ENCODE measurements around the gene IP6K1. TPM values are rescaled to one million over a fixed set of nuclear protein-coding genes. Genes with fewer than 3 reads are reported as not detected.

Gene IP6K1
- total RNA-seq, 4 donors from 2014 or later, result 37.8 to 64.9 (median 43.5) TPM

- peaks cover 0 to 48% (median 14%) of the 10 kb centered on the region in 3 donors for H3K4me1 ChIP-seq
- H3K4me3 ChIP-seq, result peak overlapping the region; percentile 39 to 56
- peak; percentile 8 for ATAC-seq
- peak overlapping the region in 3 of 4 donors; percentile 81 to 84 (median 83) for H3K27ac ChIP-seq
- peaks cover 0 to 44% of the 10 kb centered on the region in 2 donors for H3K36me3 ChIP-seq
- no peaks in the 10 kb centered on the region for H3K27me3 ChIP-seq
- H3K9me3 ChIP-seq, result no peaks in the 10 kb centered on the region
- WGBS, 2 donors (ENCODE audit: low coverage in 1 of 2), result no CpG with 5 or more reads among the region's 9 CpGs
- TF ChIP-seq EP300 (IDR thresholded peaks at IDR 0.05) (no peak), POLR2A (IDR thresholded peaks at IDR 0.05) (no peak), POLR2AphosphoS5 (IDR thresholded peaks at IDR 0.05) (no peak)
- TF ChIP-seq, protein P1, sequence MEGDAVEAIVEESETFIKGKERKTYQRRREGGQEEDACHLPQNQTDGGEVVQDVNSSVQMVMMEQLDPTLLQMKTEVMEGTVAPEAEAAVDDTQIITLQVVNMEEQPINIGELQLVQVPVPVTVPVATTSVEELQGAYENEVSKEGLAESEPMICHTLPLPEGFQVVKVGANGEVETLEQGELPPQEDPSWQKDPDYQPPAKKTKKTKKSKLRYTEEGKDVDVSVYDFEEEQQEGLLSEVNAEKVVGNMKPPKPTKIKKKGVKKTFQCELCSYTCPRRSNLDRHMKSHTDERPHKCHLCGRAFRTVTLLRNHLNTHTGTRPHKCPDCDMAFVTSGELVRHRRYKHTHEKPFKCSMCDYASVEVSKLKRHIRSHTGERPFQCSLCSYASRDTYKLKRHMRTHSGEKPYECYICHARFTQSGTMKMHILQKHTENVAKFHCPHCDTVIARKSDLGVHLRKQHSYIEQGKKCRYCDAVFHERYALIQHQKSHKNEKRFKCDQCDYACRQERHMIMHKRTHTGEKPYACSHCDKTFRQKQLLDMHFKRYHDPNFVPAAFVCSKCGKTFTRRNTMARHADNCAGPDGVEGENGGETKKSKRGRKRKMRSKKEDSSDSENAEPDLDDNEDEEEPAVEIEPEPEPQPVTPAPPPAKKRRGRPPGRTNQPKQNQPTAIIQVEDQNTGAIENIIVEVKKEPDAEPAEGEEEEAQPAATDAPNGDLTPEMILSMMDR (IDR thresholded peaks at IDR 0.05), result no peak
Measured at GRCh38 chr3:49812916-49813496, 26.7 kb upstream of the IP6K1 start.

GRCh38 chr3:49807431-49808114 is 21.2 kb upstream of the IP6K1 start:
- Histone ChIP-seq H3K27me3 (no peaks in the 10 kb centered on the region), H3K4me3 (no peak overlapping the region), H3K9me3 (no peaks in the 10 kb centered on the region), H3K4me1 (peaks cover 4 to 70% (median 45%) of the 10 kb centered on the region in 3 donors), H3K27ac (peak overlapping the region in 3 of 4 donors; percentile 60 to 94 (median 93)), H3K36me3 (peaks cover 0 to 50% of the 10 kb centered on the region in 2 donors)
- no peak for ATAC-seq
- WGBS, 2 donors (ENCODE audit: low coverage in 1 of 2), result 68% methylated on average over 12 of the region's 13 CpGs; no CpG with 5 or more reads in 1 of the 2 donors
- TF ChIP-seq EP300 (IDR thresholded peaks at IDR 0.05), result no peak
- TF ChIP-seq POLR2AphosphoS5 (IDR thresholded peaks at IDR 0.05), result no peak
- no peak for TF ChIP-seq POLR2A (IDR thresholded peaks at IDR 0.05)
- TF ChIP-seq, protein P1 (IDR thresholded peaks at IDR 0.05), result no peak

- Histone ChIP-seq H3K4me1 (peaks cover 4 to 69% (median 40%) of the 10 kb centered on the region in 3 donors), H3K36me3 (peaks cover 0 to 44% of the 10 kb centered on the region in 2 donors), H3K4me3 (no peak overlapping the region), H3K27ac (peak overlapping the region in 3 of 4 donors; percentile 93 to 95 (median 94)), H3K9me3 (no peaks in the 10 kb centered on the region), H3K27me3 (no peaks in the 10 kb centered on the region)
- ATAC-seq, result no peak
- no peak for TF ChIP-seq POLR2AphosphoS5 (IDR thresholded peaks at IDR 0.05)
- TF ChIP-seq POLR2A (IDR thresholded peaks at IDR 0.05), result no peak
- no peak for TF ChIP-seq EP300 (IDR thresholded peaks at IDR 0.05)
- TF ChIP-seq, protein P1 (IDR thresholded peaks at IDR 0.05), result no peak
- 71% methylated on average over 1 of the region's 2 CpGs; no CpG with 5 or more reads in 1 of the 2 donors for WGBS, 2 donors (ENCODE audit: low coverage in 1 of 2)
Measured at GRCh38 chr3:49806850-49807249, 20.5 kb upstream of the IP6K1 start.

DNA sequence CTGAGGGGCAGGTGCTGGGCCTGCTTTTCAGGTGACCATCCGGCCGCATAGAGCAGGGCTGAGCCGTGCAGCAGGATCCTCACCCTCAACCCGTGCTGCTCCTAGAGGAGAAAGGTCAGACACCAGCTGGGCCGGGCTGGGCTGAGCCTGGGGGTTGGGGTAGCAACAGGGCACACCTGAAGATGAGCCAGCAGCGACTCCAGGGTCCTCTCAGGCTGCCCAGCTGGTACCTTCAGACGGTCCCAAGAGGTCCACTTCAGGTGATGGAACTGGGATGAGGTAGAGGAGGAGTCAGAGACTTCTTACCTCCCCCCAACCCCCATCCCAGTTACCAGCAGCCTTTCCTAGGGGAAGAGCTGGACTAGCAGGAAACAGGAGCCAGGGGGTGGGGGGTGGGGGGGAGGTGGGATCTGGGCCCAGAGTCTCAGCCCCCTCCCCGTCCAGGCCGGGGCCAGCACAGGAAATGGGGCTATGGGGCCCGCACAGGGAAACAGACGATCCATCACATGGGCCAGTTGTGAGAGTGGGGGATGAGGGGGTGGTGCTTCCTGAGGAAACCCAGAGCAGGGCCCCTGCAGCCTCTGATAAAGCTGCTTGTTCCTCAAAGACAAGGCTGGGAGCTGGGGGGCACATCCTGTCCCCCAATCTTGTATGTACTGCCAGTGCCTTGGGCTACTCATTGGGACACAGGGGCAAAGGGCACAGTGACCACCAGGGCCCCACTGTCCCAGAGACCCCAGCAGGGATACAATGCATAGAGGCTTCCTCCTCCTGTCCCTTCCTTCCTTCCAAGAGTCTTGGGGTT is 19.8 kb upstream of the IP6K1 start:
- Histone ChIP-seq H3K27ac (peak overlapping the region; percentile 55 to 95 (median 94)), H3K4me3 (peak overlapping the region in 1 of 2 donors; percentile 9), H3K4me1 (peaks cover 4 to 62% (median 40%) of the 10 kb centered on the region in 3 donors), H3K27me3 (no peaks in the 10 kb centered on the region), H3K9me3 (no peaks in the 10 kb centered on the region), H3K36me3 (peaks cover 0 to 37% of the 10 kb centered on the region in 2 donors)
- no peak for ATAC-seq
- WGBS, 2 donors (ENCODE audit: low coverage in 1 of 2), result 0 to 27% methylated on average over 1 to 3 of the region's 11 CpGs
- TF ChIP-seq, protein P1 (IDR thresholded peaks at IDR 0.05), result no peak
- peak in 1 of 2 donors; percentile 2 for TF ChIP-seq POLR2A (IDR thresholded peaks at IDR 0.05)
